Keratinocyte (primary cell): ENCODE results near the gene ADAMTS2.

Source experiments
- CTCF ChIP-seq, 3 experiments: IDR thresholded peaks in 1 of 3; conservative IDR thresholded peaks in 1 of 3; optimal IDR thresholded peaks in 1 of 3; 2 replicates in 2 of 3; 3 replicates in 1 of 3; pipeline versions ENCODE3 to v1.5.1; 2011; ENCODE audit warnings: low read length in 3 of 3, mild to moderate bottlenecking in 3 of 3, moderate library complexity in 2 of 3, control low read depth in 1 of 3, inconsistent platforms in 1 of 3; ENCODE audit not compliant: insufficient read depth in 2 of 3; ENCODE audit errors: extremely low read depth in 1 of 3
- EZH2 ChIP-seq: IDR thresholded peaks from one replicate; pipeline ENCODE4 v1.6.1; 2012; ENCODE audit warnings: inconsistent platforms, mild to moderate bottlenecking, low read length, moderate library complexity

GRCh38 chr5:179198825-179199224 is 146.4 kb downstream of the ADAMTS2 start:
- TF ChIP-seq CTCF (optimal IDR thresholded peaks at IDR 0.05 in 1 of 3, IDR thresholded peaks at IDR 0.05 in 1 of 3, conservative IDR thresholded peaks at IDR 0.05 in 1 of 3; ENCODE audit: extremely low read depth in 1 of 3, insufficient read depth in 2 of 3, low read length in 3 of 3) (no peak), EZH2 (no peak)
